Measurements from ENCODE around the gene CPSF7.

DNA sequence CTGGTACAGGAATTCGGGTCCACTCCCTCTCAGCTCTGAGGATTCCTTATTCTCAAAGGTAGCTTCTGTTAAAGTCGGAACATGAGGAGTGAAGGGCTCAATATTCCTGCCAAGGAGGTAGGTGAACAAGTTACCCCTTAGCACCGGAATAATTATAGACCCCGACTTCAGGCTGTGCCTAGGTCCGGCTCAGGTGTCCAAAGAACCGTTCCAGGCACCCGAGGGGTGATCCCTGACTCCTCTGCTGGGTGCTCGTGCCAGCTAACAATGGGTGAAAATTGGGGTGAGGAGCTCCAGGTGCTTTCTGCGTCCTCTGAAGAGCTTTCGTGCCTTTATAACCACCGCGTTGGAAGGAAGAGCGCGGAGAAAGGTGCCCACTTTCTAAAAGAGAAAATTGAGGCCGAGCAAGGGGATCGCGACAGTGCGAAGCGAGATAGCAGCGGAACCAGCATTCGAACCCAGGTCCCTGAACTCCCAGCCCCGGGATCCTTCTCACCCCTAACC, 68.5 kb downstream of the CPSF7 start:
- TF ChIP-seq, protein P1, sequence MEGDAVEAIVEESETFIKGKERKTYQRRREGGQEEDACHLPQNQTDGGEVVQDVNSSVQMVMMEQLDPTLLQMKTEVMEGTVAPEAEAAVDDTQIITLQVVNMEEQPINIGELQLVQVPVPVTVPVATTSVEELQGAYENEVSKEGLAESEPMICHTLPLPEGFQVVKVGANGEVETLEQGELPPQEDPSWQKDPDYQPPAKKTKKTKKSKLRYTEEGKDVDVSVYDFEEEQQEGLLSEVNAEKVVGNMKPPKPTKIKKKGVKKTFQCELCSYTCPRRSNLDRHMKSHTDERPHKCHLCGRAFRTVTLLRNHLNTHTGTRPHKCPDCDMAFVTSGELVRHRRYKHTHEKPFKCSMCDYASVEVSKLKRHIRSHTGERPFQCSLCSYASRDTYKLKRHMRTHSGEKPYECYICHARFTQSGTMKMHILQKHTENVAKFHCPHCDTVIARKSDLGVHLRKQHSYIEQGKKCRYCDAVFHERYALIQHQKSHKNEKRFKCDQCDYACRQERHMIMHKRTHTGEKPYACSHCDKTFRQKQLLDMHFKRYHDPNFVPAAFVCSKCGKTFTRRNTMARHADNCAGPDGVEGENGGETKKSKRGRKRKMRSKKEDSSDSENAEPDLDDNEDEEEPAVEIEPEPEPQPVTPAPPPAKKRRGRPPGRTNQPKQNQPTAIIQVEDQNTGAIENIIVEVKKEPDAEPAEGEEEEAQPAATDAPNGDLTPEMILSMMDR (IDR thresholded peaks at IDR 0.05; ENCODE audit: insufficient read depth, low read depth, low read length) = no peak
- TF ChIP-seq EZH2 (IDR thresholded peaks at IDR 0.05; ENCODE audit: insufficient read depth, low read length) = no peak

Data from astrocyte (in vitro differentiated cells and primary cell).